ENCODE results near the gene CACNA1G.

The CACNA1G gene

GRCh38 chr17:50539762-50540559, 20.6 kb upstream of the CACNA1G start:
- TF ChIP-seq MAX (IDR thresholded peaks at IDR 0.05; ENCODE audit: low read depth, low read length) (no peak), CTCF (IDR thresholded peaks at IDR 0.05; ENCODE audit: low read depth, low read length) (no peak), POLR2A (IDR thresholded peaks at IDR 0.05; ENCODE audit: extremely low read depth, insufficient read length) (no peak), MYC (IDR thresholded peaks at IDR 0.05; ENCODE audit: low read depth, low read length) (no peak)
- no peak for DNase-seq (ENCODE audit: low read depth)
- no peak overlapping the region for H3K4me3 ChIP-seq (ENCODE audit: low read depth, low read length)

GRCh38 chr17:50540560-50541401, 19.7 kb upstream of the CACNA1G start:
- TF ChIP-seq POLR2A (IDR thresholded peaks at IDR 0.05; ENCODE audit: extremely low read depth, insufficient read length), result no peak
- TF ChIP-seq MAX (IDR thresholded peaks at IDR 0.05; ENCODE audit: low read depth, low read length), result no peak
- no peak for TF ChIP-seq MYC (IDR thresholded peaks at IDR 0.05; ENCODE audit: low read depth, low read length)
- TF ChIP-seq CTCF (IDR thresholded peaks at IDR 0.05; ENCODE audit: low read depth, low read length), result no peak
- H3K4me3 ChIP-seq (ENCODE audit: low read depth, low read length), result no peak overlapping the region
- DNase-seq (ENCODE audit: low read depth), result no peak

- no peak for TF ChIP-seq CTCF (IDR thresholded peaks at IDR 0.05; ENCODE audit: low read depth, low read length)
- no peak for DNase-seq (ENCODE audit: low read depth)
- H3K4me3 ChIP-seq (ENCODE audit: low read depth, low read length), result peak overlapping the region; percentile 43
Measured at GRCh38 chr17:50541402-50541715, 19.2 kb upstream of the CACNA1G start.

GRCh38 chr17:50541716-50542688, 18.5 kb upstream of the CACNA1G start:
- peak overlapping the region; percentile 55 for H3K4me3 ChIP-seq (ENCODE audit: low read depth, low read length)
- peak; percentile 84 for DNase-seq (ENCODE audit: low read depth)
- TF ChIP-seq MAX (IDR thresholded peaks at IDR 0.05; ENCODE audit: low read depth, low read length) (peak; percentile 63), CTCF (IDR thresholded peaks at IDR 0.05; ENCODE audit: low read depth, low read length) (no peak), MYC (IDR thresholded peaks at IDR 0.05; ENCODE audit: low read depth, low read length) (no peak), POLR2A (IDR thresholded peaks at IDR 0.05; ENCODE audit: extremely low read depth, insufficient read length) (peak; percentile 44)

- TF ChIP-seq CTCF (IDR thresholded peaks at IDR 0.05; ENCODE audit: low read depth, low read length) (no peak), MAX (IDR thresholded peaks at IDR 0.05; ENCODE audit: low read depth, low read length) (no peak), POLR2A (IDR thresholded peaks at IDR 0.05; ENCODE audit: extremely low read depth, insufficient read length) (no peak), MYC (IDR thresholded peaks at IDR 0.05; ENCODE audit: low read depth, low read length) (no peak)
- no peak for DNase-seq (ENCODE audit: low read depth)
- no peak overlapping the region for H3K4me3 ChIP-seq (ENCODE audit: low read depth, low read length)
Measured at GRCh38 chr17:50542795-50543774, 17.4 kb upstream of the CACNA1G start.
